OCI-LY7 (cell line): Measurements from ENCODE around the gene ISM2. TPM values are rescaled to one million over a fixed set of nuclear protein-coding genes. Genes with fewer than 3 reads are reported as not detected.

Experiments
- BruUV-seq: library from RNA; stranded (reverse); fragments of 400-500 nt; replicated peaks from 2 replicates; lab custom pipeline; 2021; lab: Mats Ljungman, UMichigan
- CTCF ChIA-PET: fragments of 300-600 bp; sonication (Branson Sonifier 250); formaldehyde crosslinking; loops from one replicate; lab custom pipeline; 2022; ENCODE audit warnings: antibody characterized with exemption; ENCODE audit not compliant: unreplicated experiment; lab: Charles Lee
- POLR2A ChIA-PET: fragments of 300-600 bp; sonication (Branson Sonifier 250); formaldehyde crosslinking; loops from one replicate; lab custom pipeline; 2022; ENCODE audit warnings: antibody characterized with exemption; lab: Charles Lee
- DNase-seq: peaks from one replicate; pipeline ENCODE4 v3.0.0-alpha.2; 2015; ENCODE audit warnings: low spot score
- H2AFZ ChIP-seq: fragments of 200-600 bp; sonication (generic), shearing (Covaris generic); 2 replicates; pipeline ENCODE4 v1.6.1; 2014; ENCODE audit warnings: mild to moderate bottlenecking, antibody characterized with exemption, low read length, moderate library complexity
- H3K27ac ChIP-seq: fragments of 200-600 bp; sonication (generic); 2 replicates; pipeline ENCODE4 v1.5.1; 2014; ENCODE audit warnings: mixed run types, low read depth, mild to moderate bottlenecking, moderate library complexity, low read length, inconsistent platforms; ENCODE audit not compliant: poor library complexity, severe bottlenecking
- H3K36me3 ChIP-seq: fragments of 200-600 bp; sonication (generic); 2 replicates; pipeline ENCODE4 v1.6.1; 2014; ENCODE audit warnings: mild to moderate bottlenecking, antibody characterized with exemption, low read length, moderate library complexity, mixed read lengths; ENCODE audit not compliant: insufficient read depth
- H3K4me1 ChIP-seq: fragments of 200-600 bp; sonication (generic); 2 replicates; pipeline ENCODE4 v1.5.1; 2014; ENCODE audit warnings: mild to moderate bottlenecking, low read length; ENCODE audit not compliant: insufficient read depth, poor library complexity, severe bottlenecking
- H3K4me2 ChIP-seq: fragments of 200-600 bp; sonication (generic); 2 replicates; pipeline ENCODE4 v1.6.1; 2014; ENCODE audit warnings: mild to moderate bottlenecking, low read length
- H3K4me3 ChIP-seq: fragments of 200-600 bp; sonication (generic); 2 replicates; pipeline ENCODE4 v1.5.1; 2014; ENCODE audit warnings: mild to moderate bottlenecking, low read depth, low read length; ENCODE audit not compliant: poor library complexity, severe bottlenecking
- H3K79me2 ChIP-seq: fragments of 200-600 bp; sonication (generic); 2 replicates; pipeline ENCODE4 v1.6.1; 2016; ENCODE audit warnings: low read depth, mild to moderate bottlenecking, low read length, moderate library complexity, mixed read lengths; ENCODE audit not compliant: insufficient read depth
- H3K9me2 ChIP-seq: fragments of 200-600 bp; sonication (generic); 2 replicates; pipeline ENCODE4 v1.6.1; 2016; ENCODE audit warnings: mild to moderate bottlenecking, low read length, mixed read lengths; ENCODE audit not compliant: insufficient read depth
- H3K9me3 ChIP-seq: fragments of 200-600 bp; sonication (generic); 2 replicates; pipeline ENCODE4 v1.6.1; 2014; ENCODE audit warnings: mild to moderate bottlenecking, mixed run types, low read length, mixed read lengths
- H4K20me1 ChIP-seq: fragments of 200-600 bp; sonication (generic); 2 replicates; pipeline ENCODE4 v1.6.1; 2014; ENCODE audit warnings: mild to moderate bottlenecking, antibody characterized with exemption, low read length, moderate library complexity, mixed read lengths; ENCODE audit not compliant: insufficient read depth
- EZH2phosphoT487 ChIP-seq: fragments of 200-600 bp; sonication (generic); IDR thresholded peaks from 2 replicates; pipeline ENCODE4 v1.6.1; 2018; ENCODE audit warnings: low read depth, borderline replicate concordance, mild to moderate bottlenecking, mixed run types, antibody characterized with exemption, low read length, moderate library complexity, mixed read lengths
- intact Hi-C: fragments of 100-400 bp; cut with micrococcal nuclease; formaldehyde crosslinking; loops from one replicate; pipeline ENCODE4 v1.10.0; 2022; ENCODE audit not compliant: unreplicated experiment
- total RNA-seq, 2 experiments: library from RNA; depleted of rRNA in 1 of 2; stranded (reverse); fragments of >200 nt in 1 of 2; shearing (Covaris generic) in 1 of 2; gene quantifications; 2 replicates each; pipeline ENCODE4 v1.2.3, GENCODE V29; 2014 to 2022
- TF ChIP-seq, protein P1 (sequence below): fragments of 200-600 bp; sonication (generic); conservative IDR thresholded peaks from 2 replicates; pipeline ENCODE4 v1.5.1; 2014; ENCODE audit warnings: mild to moderate bottlenecking, antibody characterized with exemption, low read length, moderate library complexity, mixed read lengths

Gene ISM2
- total RNA-seq, 2 experiments from 2014 or later: not detected

DNA sequence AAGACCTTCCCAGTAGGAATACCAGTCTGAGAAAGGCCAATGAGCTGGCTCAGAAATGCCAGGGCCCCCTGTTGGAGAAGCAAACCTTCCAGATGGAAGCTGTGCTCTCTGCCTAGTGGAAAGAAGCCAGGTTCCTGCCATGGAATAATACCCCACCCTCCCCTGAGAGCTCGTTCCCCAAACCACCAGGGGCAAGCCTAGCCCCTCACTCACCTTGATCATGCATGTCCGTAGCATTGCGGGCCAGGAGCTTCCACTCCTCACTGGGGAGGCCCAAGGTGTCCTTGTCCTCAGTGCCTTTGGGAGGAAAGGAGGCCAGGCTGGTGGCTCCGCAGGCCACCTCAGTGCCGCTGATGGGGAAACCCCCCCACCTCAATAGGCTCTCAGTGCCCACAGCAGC is 20.6 kb downstream of the ISM2 start:
- BruUV-seq: no TSS peak
- Histone ChIP-seq H3K79me2 (no peaks in the 10 kb centered on the region), H3K27ac (no peak overlapping the region), H3K4me3 (no peak overlapping the region), H3K36me3 (no peaks in the 10 kb centered on the region), H3K9me3 (no peaks in the 10 kb centered on the region), H2AFZ (no peak overlapping the region), H3K4me1 (peaks cover 4% of the 10 kb centered on the region), H4K20me1 (no peaks in the 10 kb centered on the region), H3K9me2 (no peaks in the 10 kb centered on the region), H3K4me2 (no peak overlapping the region)
- CTCF ChIA-PET: interaction anchor here (0.9 kb wide), 1 partner anchor 10 kb away, joined by 3 read pairs; no protein-coding TSS in a partner anchor
- DNase-seq: no peak
- no peak for TF ChIP-seq EZH2phosphoT487
- TF ChIP-seq, protein P1, sequence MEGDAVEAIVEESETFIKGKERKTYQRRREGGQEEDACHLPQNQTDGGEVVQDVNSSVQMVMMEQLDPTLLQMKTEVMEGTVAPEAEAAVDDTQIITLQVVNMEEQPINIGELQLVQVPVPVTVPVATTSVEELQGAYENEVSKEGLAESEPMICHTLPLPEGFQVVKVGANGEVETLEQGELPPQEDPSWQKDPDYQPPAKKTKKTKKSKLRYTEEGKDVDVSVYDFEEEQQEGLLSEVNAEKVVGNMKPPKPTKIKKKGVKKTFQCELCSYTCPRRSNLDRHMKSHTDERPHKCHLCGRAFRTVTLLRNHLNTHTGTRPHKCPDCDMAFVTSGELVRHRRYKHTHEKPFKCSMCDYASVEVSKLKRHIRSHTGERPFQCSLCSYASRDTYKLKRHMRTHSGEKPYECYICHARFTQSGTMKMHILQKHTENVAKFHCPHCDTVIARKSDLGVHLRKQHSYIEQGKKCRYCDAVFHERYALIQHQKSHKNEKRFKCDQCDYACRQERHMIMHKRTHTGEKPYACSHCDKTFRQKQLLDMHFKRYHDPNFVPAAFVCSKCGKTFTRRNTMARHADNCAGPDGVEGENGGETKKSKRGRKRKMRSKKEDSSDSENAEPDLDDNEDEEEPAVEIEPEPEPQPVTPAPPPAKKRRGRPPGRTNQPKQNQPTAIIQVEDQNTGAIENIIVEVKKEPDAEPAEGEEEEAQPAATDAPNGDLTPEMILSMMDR: no peak
- POLR2A ChIA-PET: interaction anchor here (0.6 kb wide), 1 partner anchor 19 kb away, joined by 3 read pairs; no protein-coding TSS in a partner anchor
- intact Hi-C loops: no loop called here

GRCh38 chr14:77475432-77476115 is 23.0 kb downstream of the ISM2 start:
- no peak for TF ChIP-seq EZH2phosphoT487
- TF ChIP-seq, protein P1: no peak
- no TSS peak for BruUV-seq
- no peak for DNase-seq

GRCh38 chr14:77474479-77475177 is 24.0 kb downstream of the ISM2 start:
- Histone ChIP-seq H2AFZ (no peak overlapping the region), H3K4me2 (no peak overlapping the region), H3K9me2 (no peaks in the 10 kb centered on the region), H3K4me1 (peaks cover 4% of the 10 kb centered on the region), H3K27ac (no peak overlapping the region), H3K36me3 (peaks cover 2% of the 10 kb centered on the region; the same call in 1 of the 2 replicates), H4K20me1 (no peaks in the 10 kb centered on the region), H3K9me3 (no peaks in the 10 kb centered on the region), H3K79me2 (no peaks in the 10 kb centered on the region), H3K4me3 (no peak overlapping the region)
- no peak for TF ChIP-seq EZH2phosphoT487
- TF ChIP-seq, protein P1: no peak
- intact Hi-C loops: no loop called here
- BruUV-seq: no TSS peak
- ChIA-PET CTCF (no interaction called here), POLR2A (no interaction called here)
- DNase-seq: no peak

More at GRCh38 chr14:77475432-77476115, 23.0 kb downstream of the ISM2 start:
- Histone ChIP-seq H3K79me2 (no peaks in the 10 kb centered on the region), H3K4me3 (no peak overlapping the region), H3K36me3 (no peaks in the 10 kb centered on the region), H3K4me1 (peaks cover 4% of the 10 kb centered on the region), H3K9me2 (no peaks in the 10 kb centered on the region), H4K20me1 (no peaks in the 10 kb centered on the region), H3K27ac (no peak overlapping the region), H2AFZ (no peak overlapping the region), H3K4me2 (no peak overlapping the region), H3K9me3 (no peaks in the 10 kb centered on the region)
- ChIA-PET CTCF (no interaction called here), POLR2A (no interaction called here)
- intact Hi-C loops: no loop called here
